PC-9 (cell line): ENCODE data around the gene PRKAG2. TPM values are rescaled to one million over a fixed set of nuclear protein-coding genes. Genes with fewer than 3 reads are reported as not detected.

Source experiments
- BruUV-seq: library from RNA; stranded (reverse); fragments of 400-500 nt; replicated peaks from 2 replicates; lab custom pipeline; 2021; lab: Mats Ljungman, UMichigan
- CTCF ChIA-PET: fragments of 300-600 bp; sonication (Branson Sonifier 250); formaldehyde crosslinking; loops from one replicate; lab custom pipeline; 2022; ENCODE audit warnings: antibody characterized with exemption; lab: Charles Lee
- POLR2A ChIA-PET: fragments of 300-600 bp; sonication (Branson Sonifier 250); formaldehyde crosslinking; loops from one replicate; lab custom pipeline; 2022; ENCODE audit warnings: antibody characterized with exemption; ENCODE audit not compliant: unreplicated experiment; lab: Charles Lee
- DNase-seq, 2 experiments: peaks; one replicate each; pipeline versions ENCODE4 v3.0.0 to v3.0.0-alpha.2; 2015 to 2022; ENCODE audit warnings: mixed read lengths in 1 of 2
- H2AFZ ChIP-seq: fragments of 200-600 bp; sonication (generic); 2 replicates; pipeline ENCODE4 v1.8.1; 2017; ENCODE audit warnings: antibody characterized with exemption
- H3F3A ChIP-seq: fragments of 200-600 bp; sonication (generic); 2 replicates; pipeline ENCODE4 v1.8.1; 2017; ENCODE audit warnings: antibody characterized with exemption, mild to moderate bottlenecking, low read depth; ENCODE audit not compliant: insufficient read depth
- H3K27ac ChIP-seq: fragments of 200-600 bp; sonication (generic); 2 replicates; pipeline ENCODE4 v1.6.1; 2016; ENCODE audit warnings: mixed run types
- H3K27me3 ChIP-seq: fragments of 200-600 bp; sonication (generic); 2 replicates; pipeline ENCODE4 v1.6.1; 2016; ENCODE audit warnings: low read depth, mixed run types; ENCODE audit not compliant: insufficient read depth
- H3K36me3 ChIP-seq: fragments of 200-600 bp; sonication (generic); 2 replicates; pipeline ENCODE4 v1.6.1; 2016; ENCODE audit warnings: low read depth, mixed run types
- H3K4me1 ChIP-seq: fragments of 200-600 bp; sonication (generic); replicated peaks from 2 replicates; pipeline ENCODE4 v1.6.1; 2016; ENCODE audit warnings: mixed run types; ENCODE audit not compliant: insufficient read depth
- H3K4me2 ChIP-seq: fragments of 200-600 bp; sonication (generic); 2 replicates; pipeline ENCODE4 v1.6.1; 2017; ENCODE audit warnings: mixed run types
- H3K4me3 ChIP-seq: fragments of 200-600 bp; sonication (generic); 2 replicates; pipeline ENCODE4 v1.6.1; 2016; ENCODE audit warnings: mixed run types
- H3K79me2 ChIP-seq: fragments of 200-600 bp; sonication (generic); 2 replicates; pipeline ENCODE4 v1.6.1; 2017; ENCODE audit warnings: low read depth, mixed run types
- H3K9me2 ChIP-seq: fragments of 200-600 bp; sonication (generic); 2 replicates; pipeline ENCODE4 v1.8.1; 2017; ENCODE audit warnings: mild to moderate bottlenecking; ENCODE audit not compliant: insufficient read depth
- H3K9me3 ChIP-seq: fragments of 200-600 bp; sonication (generic); 2 replicates; pipeline ENCODE4 v1.8.1; 2016; ENCODE audit warnings: low read depth; ENCODE audit not compliant: insufficient read depth
- H4K20me1 ChIP-seq: fragments of 200-600 bp; sonication (generic); 2 replicates; pipeline ENCODE4 v1.8.1; 2017; ENCODE audit not compliant: insufficient read depth
- CTCF ChIP-seq: fragments of 200-600 bp; sonication (generic); conservative IDR thresholded peaks from 2 replicates; pipeline ENCODE4 v1.6.1; 2017; ENCODE audit warnings: mixed run types, antibody characterized with exemption, mild to moderate bottlenecking, moderate library complexity
- EZH2 ChIP-seq: fragments of 200-600 bp; sonication (generic); IDR thresholded peaks from 2 replicates; pipeline ENCODE4 v1.8.0; 2017; ENCODE audit warnings: antibody characterized with exemption, low read depth
- intact Hi-C: fragments of 100-400 bp; cut with micrococcal nuclease; formaldehyde crosslinking; loops from one replicate; pipeline ENCODE4 v1.10.0; 2022; ENCODE audit not compliant: unreplicated experiment
- total RNA-seq: library from RNA; stranded (reverse); gene quantifications from 2 replicates; pipeline ENCODE4 v1.2.3, GENCODE V29; 2021

Gene PRKAG2
- total RNA-seq, 1 experiment from 2014 or later: 37.3 TPM

- Histone ChIP-seq H3K9me3 (no peaks in the 10 kb centered on the region), H2AFZ (no peak overlapping the region), H3K36me3 (no peaks in the 10 kb centered on the region), H3K4me1 (0 out of 2 replicates have a peak, but pooled peaks cover 6% of the 10 kb centered on the region), H3K27me3 (0 out of 2 replicates have a peak, but pooled peaks cover 28% of the 10 kb centered on the region), H3K9me2 (no peaks in the 10 kb centered on the region), H3F3A (peaks cover 8% of the 10 kb centered on the region; the same call in 1 of the 2 replicates), H4K20me1 (no peaks in the 10 kb centered on the region), H3K79me2 (no peaks in the 10 kb centered on the region), H3K4me3 (no peak overlapping the region), H3K4me2 (no peak overlapping the region), H3K27ac (no peak overlapping the region)
- no TSS peak for BruUV-seq
- DNase-seq: no peak
- ChIA-PET CTCF (no interaction called here), POLR2A (interaction anchor here (0.6 kb wide), 1 partner anchor 40 kb away, joined by 7 read pairs; no protein-coding TSS in a partner anchor)
- intact Hi-C loops: no loop called here
- no peak for TF ChIP-seq EZH2
- no peak for TF ChIP-seq CTCF
Measured at GRCh38 chr7:151825721-151826120, 51.2 kb downstream of the PRKAG2 start.

- no peak overlapping the region for H3K27ac ChIP-seq
- no TSS peak for BruUV-seq
- no peaks in the 10 kb centered on the region for H3K79me2 ChIP-seq
- DNase-seq: no peak
- peaks cover 8% of the 10 kb centered on the region for H3F3A ChIP-seq
- peaks cover 12% of the 10 kb centered on the region for H3K4me1 ChIP-seq
- H4K20me1 ChIP-seq: no peaks in the 10 kb centered on the region
- ChIA-PET POLR2A (interaction anchor here (0.7 kb wide), 1 partner anchor 23 kb away, joined by 10 read pairs; no protein-coding TSS in a partner anchor), CTCF (no interaction called here)
- H2AFZ ChIP-seq: no peak overlapping the region
- H3K36me3 ChIP-seq: no peaks in the 10 kb centered on the region
- H3K27me3 ChIP-seq: 0 out of 2 replicates have a peak, but pooled peaks cover 24% of the 10 kb centered on the region
- H3K4me3 ChIP-seq: no peak overlapping the region
- intact Hi-C loops: no loop called here
- no peaks in the 10 kb centered on the region for H3K9me2 ChIP-seq
- TF ChIP-seq CTCF: no peak
- no peak for TF ChIP-seq EZH2
- H3K9me3 ChIP-seq: no peaks in the 10 kb centered on the region
- no peak overlapping the region for H3K4me2 ChIP-seq
Measured at GRCh38 chr7:151824373-151824933, 52.5 kb downstream of the PRKAG2 start.

- POLR2A ChIA-PET: interaction anchor here (0.7 kb wide), 1 partner anchor 22 kb away, joined by 10 read pairs; no protein-coding TSS in a partner anchor
- Histone ChIP-seq H2AFZ (no peak overlapping the region), H3K36me3 (no peaks in the 10 kb centered on the region), H4K20me1 (no peaks in the 10 kb centered on the region), H3K4me1 (peaks cover 19% of the 10 kb centered on the region), H3K4me2 (no peak overlapping the region), H3K27me3 (0 out of 2 replicates have a peak, but pooled peaks cover 19% of the 10 kb centered on the region), H3F3A (peaks cover 15% of the 10 kb centered on the region), H3K9me2 (no peaks in the 10 kb centered on the region), H3K79me2 (no peaks in the 10 kb centered on the region), H3K9me3 (no peaks in the 10 kb centered on the region), H3K27ac (no peak overlapping the region), H3K4me3 (no peak overlapping the region)
- no peak for DNase-seq
- intact Hi-C loops: no loop called here
- BruUV-seq: no TSS peak
- CTCF ChIA-PET: no interaction called here
- TF ChIP-seq CTCF (no peak), EZH2 (no peak)
Measured at GRCh38 chr7:151823566-151824372, 53.1 kb downstream of the PRKAG2 start.
